ENCODE data around the gene NTSR1. TPM values are rescaled to one million over a fixed set of nuclear protein-coding genes. Genes with fewer than 3 reads are reported as not detected.

NTSR1 gene
- total and polyA plus RNA-seq, 2 of the 13 experiments (the other 11 are each of a cell fraction or from before 2014, with no cell fraction given): 0.09 to 0.12 TPM

DNA sequence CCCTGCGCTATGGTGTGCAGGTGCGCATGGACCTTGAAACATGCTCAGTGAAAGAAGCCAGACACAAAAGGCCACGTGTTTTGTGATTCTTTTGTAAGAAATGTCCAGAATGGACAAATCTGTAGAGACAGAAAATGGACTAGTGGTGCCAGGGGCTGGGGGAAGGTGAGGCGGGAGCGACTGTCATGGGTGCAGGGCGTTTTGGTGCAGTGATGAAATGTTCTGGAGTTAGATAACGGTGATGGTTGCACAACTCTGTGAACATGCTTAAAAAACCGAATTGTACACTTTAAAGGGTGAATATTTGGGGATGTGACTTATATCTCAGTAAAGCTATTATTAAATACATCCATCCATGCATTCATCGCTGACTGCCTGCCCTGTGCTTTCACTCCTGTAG is 31.7 kb upstream of the NTSR1 start:
- Histone ChIP-seq H2AFZ (ENCODE audit: low read length) (no peak overlapping the region), H3K4me1 (ENCODE audit: insufficient read depth, low read length) (no peaks in the 10 kb centered on the region; the same call in 1 of the 2 replicates), H3K4me3 (replicated peaks in 1 of 3; ENCODE audit: insufficient read depth in 1 of 3, low read depth in 2 of 3, low read length in 3 of 3) (no peak overlapping the region), H3K9ac (ENCODE audit: insufficient read depth, low read depth, low read length) (no peak overlapping the region), H3K9me3 (ENCODE audit: low read length) (peaks cover 14% of the 10 kb centered on the region), H3K4me2 (ENCODE audit: low read depth, low read length) (no peak overlapping the region), H4K20me1 (ENCODE audit: insufficient read depth, low read length) (no peaks in the 10 kb centered on the region), H3K36me3 (replicated peaks in 1 of 2; ENCODE audit: control insufficient read depth in 1 of 2, insufficient read depth in 2 of 2, low read length in 2 of 2) (no peaks in the 10 kb centered on the region; a peak in 1 of 5 replicates), H3K79me2 (ENCODE audit: insufficient read depth, low read length) (no peaks in the 10 kb centered on the region), H3K27me3 (ENCODE audit: control insufficient read depth in 1 of 2, insufficient read depth in 2 of 2, low read length in 2 of 2) (peaks cover 8 to 65% of the 10 kb centered on the region in 2 experiments; a peak in 4 of 5 replicates), H3K27ac (ENCODE audit: extremely low read length, insufficient read depth, low read length) (no peak overlapping the region)
- WGBS (ENCODE audit: low lambda C conversion rate): 24% methylated on average over 9 of the region's 9 CpGs
- TF ChIP-seq RBFOX2 (IDR thresholded peaks at IDR 0.05; ENCODE audit: low read depth, low read length): no peak
- no peak for TF ChIP-seq TOPORS (CRISPR knock-in tag; IDR thresholded peaks at IDR 0.05)
- no peak for TF ChIP-seq ZNF674 (CRISPR knock-in tag; IDR thresholded peaks at IDR 0.05; ENCODE audit: low read depth)
- TF ChIP-seq LRRFIP1 (CRISPR knock-in tag; conservative IDR thresholded peaks at IDR 0.05): no peak
- TF ChIP-seq CEBPB (IDR thresholded peaks at IDR 0.05; ENCODE audit: borderline replicate concordance, low read depth, low read length): peak; percentile 71
- TF ChIP-seq, protein P1, sequence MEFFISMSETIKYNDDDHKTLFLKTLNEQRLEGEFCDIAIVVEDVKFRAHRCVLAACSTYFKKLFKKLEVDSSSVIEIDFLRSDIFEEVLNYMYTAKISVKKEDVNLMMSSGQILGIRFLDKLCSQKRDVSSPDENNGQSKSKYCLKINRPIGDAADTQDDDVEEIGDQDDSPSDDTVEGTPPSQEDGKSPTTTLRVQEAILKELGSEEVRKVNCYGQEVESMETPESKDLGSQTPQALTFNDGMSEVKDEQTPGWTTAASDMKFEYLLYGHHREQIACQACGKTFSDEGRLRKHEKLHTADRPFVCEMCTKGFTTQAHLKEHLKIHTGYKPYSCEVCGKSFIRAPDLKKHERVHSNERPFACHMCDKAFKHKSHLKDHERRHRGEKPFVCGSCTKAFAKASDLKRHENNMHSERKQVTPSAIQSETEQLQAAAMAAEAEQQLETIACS (CRISPR knock-in tag; IDR thresholded peaks at IDR 0.05): no peak
- no peak for TF ChIP-seq NRL (CRISPR knock-in tag; IDR thresholded peaks at IDR 0.05; ENCODE audit: borderline replicate concordance)
- TF ChIP-seq JUND (CRISPR knock-in tag; IDR thresholded peaks at IDR 0.05): no peak
- TF ChIP-seq CEBPG (CRISPR knock-in tag; IDR thresholded peaks at IDR 0.05): peak; percentile 20; the same call in 1 of the 2 replicates
- TF ChIP-seq ZHX2 (IDR thresholded peaks at IDR 0.05; ENCODE audit: low read depth): no peak
- TF ChIP-seq ZHX2 (CRISPR knock-in tag; IDR thresholded peaks at IDR 0.05; ENCODE audit: borderline replicate concordance): no peak
- TF ChIP-seq ZBTB37 (CRISPR knock-in tag; IDR thresholded peaks at IDR 0.05): no peak
- TF ChIP-seq MAFG (CRISPR knock-in tag; IDR thresholded peaks at IDR 0.05): no peak
- in situ Hi-C loops (cut with HindIII; ENCODE audit: extremely low pct_ligation_motif_present, low pct_unique_long_range_greater_than_20kb) (no loop called here), intact Hi-C loops (cut with micrococcal nuclease; ENCODE audit: unreplicated experiment) (no loop called here)
- DNase-seq (ENCODE audit: low spot score): no peak
- peak; percentile 18 for FAIRE-seq
- BruUV-seq (replicated peaks): no TSS peak
- POLR2A ChIA-PET: no interaction called here
- ATAC-seq: no peak
- CTCF ChIA-PET (ENCODE audit: low intra/inter-chr PET ratio, low total read pairs): no interaction called here
